Measurements from ENCODE around the gene BBS10. TPM values are rescaled to one million over a fixed set of nuclear protein-coding genes. Genes with fewer than 3 reads are reported as not detected.
"Not testable (repeated sequence)": the region's sequence is repeated elsewhere in the genome, so short reads cannot be mapped to it uniquely, and the experiment has no call there.

BBS10 gene
- total and polyA plus RNA-seq, 5 donors = 7.2 to 11.5 (median 9.8) TPM

- 100% methylated on average over 1 of the region's 1 CpG for WGBS
- H3K9me3 ChIP-seq (ENCODE audit: control insufficient read depth, low read length) = no peaks in the 10 kb centered on the region
- intact Hi-C loops (cut with DNase I) = no loop called here
Measured at GRCh38 chr12:76368230-76368629, 20.0 kb upstream of the BBS10 start.

GRCh38 chr12:76366163-76366562 is 17.9 kb upstream of the BBS10 start:
- Histone ChIP-seq H3K4me3 (ENCODE audit: low read length) (no peak overlapping the region), H3K9me3 (ENCODE audit: control insufficient read depth, low read length) (no peaks in the 10 kb centered on the region), H3K27me3 (ENCODE audit: control insufficient read depth, insufficient read depth) (no peaks in the 10 kb centered on the region), H3K27ac (ENCODE audit: low read length) (no peak overlapping the region), H3K4me1 (ENCODE audit: control insufficient read depth, insufficient read depth, low read length) (no peaks in the 10 kb centered on the region)
- intact Hi-C loops (cut with DNase I) = no loop called here
- DNase-seq = no peak
- no peak for ATAC-seq
- WGBS = 93% methylated on average over 1 of the region's 1 CpG

More at GRCh38 chr12:76368230-76368629, 20.0 kb upstream of the BBS10 start:
- H3K4me3 ChIP-seq (ENCODE audit: low read length) = no peak overlapping the region
- ATAC-seq = no peak
- H3K27ac ChIP-seq (ENCODE audit: low read length) = no peak overlapping the region
- H3K4me1 ChIP-seq (ENCODE audit: control insufficient read depth, insufficient read depth, low read length) = no peaks in the 10 kb centered on the region
- DNase-seq = no peak
- no peaks in the 10 kb centered on the region for H3K27me3 ChIP-seq (ENCODE audit: control insufficient read depth, insufficient read depth)

GRCh38 chr12:76364131-76364530 is 15.9 kb upstream of the BBS10 start:
- H3K4me1 ChIP-seq (ENCODE audit: control insufficient read depth, insufficient read depth, low read length); H3K9me3 ChIP-seq (ENCODE audit: control insufficient read depth, low read length); DNase-seq; H3K27me3 ChIP-seq (ENCODE audit: control insufficient read depth, insufficient read depth); intact Hi-C loops (cut with DNase I); H3K27ac ChIP-seq (ENCODE audit: low read length); ATAC-seq; H3K4me3 ChIP-seq (ENCODE audit: low read length): not testable (repeated sequence)
- 96% methylated on average over 5 of the region's 5 CpGs for WGBS

DNA sequence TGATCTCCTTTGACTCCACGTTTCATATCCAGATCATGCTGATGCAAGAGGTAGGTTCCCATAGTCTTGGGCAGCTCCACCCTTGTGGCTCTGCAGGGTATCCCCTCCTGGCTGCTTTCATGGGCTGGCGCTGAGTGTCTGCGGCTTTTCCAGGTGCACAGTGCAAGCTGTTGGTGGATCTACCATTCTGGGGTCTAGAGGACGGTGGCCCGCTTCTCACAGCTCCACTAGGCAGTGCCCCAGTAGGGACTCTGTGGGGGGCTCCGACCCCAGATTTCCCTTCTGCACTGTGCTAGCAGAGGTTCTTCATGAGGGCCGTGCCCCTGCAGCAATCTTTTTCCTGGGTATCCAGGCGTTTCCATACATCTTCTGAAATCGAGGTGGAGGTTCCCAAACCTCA is 12.1 kb upstream of the BBS10 start:
- Histone ChIP-seq H3K9me3 (ENCODE audit: control insufficient read depth, low read length) (no peaks in the 10 kb centered on the region), H3K27me3 (ENCODE audit: control insufficient read depth, insufficient read depth) (no peaks in the 10 kb centered on the region), H3K4me3 (ENCODE audit: low read length) (no peak overlapping the region), H3K27ac (ENCODE audit: low read length) (no peak overlapping the region), H3K4me1 (ENCODE audit: control insufficient read depth, insufficient read depth, low read length) (no peaks in the 10 kb centered on the region)
- WGBS = 96% methylated on average over 9 of the region's 9 CpGs
- ATAC-seq (no peak), DNase-seq (peak in 1 of 3 donors; percentile 37)
- intact Hi-C loops (cut with DNase I) = no loop called here

DNA sequence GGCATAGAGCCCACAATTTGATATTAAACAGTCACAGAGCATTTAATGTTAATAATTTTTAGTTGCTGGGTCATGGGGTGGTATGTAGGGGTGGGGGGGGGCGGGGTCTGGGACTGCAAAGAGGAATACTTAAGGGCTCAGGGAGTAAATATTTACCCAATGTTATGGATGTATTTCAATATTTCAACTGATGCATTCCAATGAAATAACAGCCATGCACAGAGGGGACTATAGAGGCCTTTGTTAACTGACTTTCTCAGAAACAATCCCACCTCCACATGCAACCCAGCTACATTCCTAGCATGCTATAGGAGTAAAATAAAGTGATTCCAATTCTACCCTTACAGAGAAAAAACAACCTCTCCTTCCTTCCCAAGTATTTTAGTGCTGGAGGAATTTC is 7.9 kb upstream of the BBS10 start:
- no peak overlapping the region for H3K27ac ChIP-seq (ENCODE audit: low read length)
- H3K4me1 ChIP-seq (ENCODE audit: control insufficient read depth, insufficient read depth, low read length) = no peaks in the 10 kb centered on the region
- intact Hi-C loops (cut with DNase I) = no loop called here
- DNase-seq (no peak), ATAC-seq (no peak)
- 94% methylated on average over 1 of the region's 1 CpG for WGBS
- H3K27me3 ChIP-seq (ENCODE audit: control insufficient read depth, insufficient read depth) = no peaks in the 10 kb centered on the region
- no peak overlapping the region for H3K4me3 ChIP-seq (ENCODE audit: low read length)
- H3K9me3 ChIP-seq (ENCODE audit: control insufficient read depth, low read length) = no peaks in the 10 kb centered on the region

GRCh38 chr12:76346798-76347420 is 1.3 kb downstream of the BBS10 start:
- H3K4me3 ChIP-seq (ENCODE audit: low read length) = peak overlapping the region; percentile 100
- 42% methylated on average over 4 of the region's 4 CpGs for WGBS
- ATAC-seq = peak; percentile 59 to 71
- H3K27me3 ChIP-seq (ENCODE audit: control insufficient read depth, insufficient read depth) = no peaks in the 10 kb centered on the region
- no peak overlapping the region for H3K27ac ChIP-seq (ENCODE audit: low read length)
- intact Hi-C loops (cut with DNase I) = loop anchor here in 3 of 4 donors (5.0 to 10.0 kb wide), 3 partner anchors 192 to 265 kb away; partner anchors contain the start of gene NAP1L1 (in 2 of the 3)
- DNase-seq = no peak
- no peaks in the 10 kb centered on the region for H3K9me3 ChIP-seq (ENCODE audit: control insufficient read depth, low read length)
- peaks cover 4% of the 10 kb centered on the region for H3K4me1 ChIP-seq (ENCODE audit: control insufficient read depth, insufficient read depth, low read length)

DNA sequence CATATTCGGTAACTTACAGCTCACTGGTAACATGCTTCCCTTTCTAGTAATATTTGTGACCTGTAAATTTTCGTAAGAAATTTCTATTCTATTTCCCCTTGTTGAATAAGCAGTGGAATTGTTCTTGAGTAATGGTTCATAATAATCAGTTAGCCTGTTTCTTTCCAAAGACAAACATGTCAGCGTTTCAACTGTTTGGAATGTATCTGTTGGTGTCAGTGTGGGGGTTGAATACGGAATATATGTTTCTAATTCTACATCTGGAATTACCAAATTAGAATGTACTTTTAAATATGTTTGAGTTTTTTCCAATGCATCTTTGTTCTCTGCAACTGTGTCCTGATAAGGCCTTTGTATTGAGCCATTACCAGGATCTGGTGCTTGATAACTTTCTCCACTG is 2.0 kb downstream of the BBS10 start:
- DNase-seq = no peak
- WGBS = 80% methylated on average over 4 of the region's 4 CpGs
- Histone ChIP-seq H3K9me3 (ENCODE audit: control insufficient read depth, low read length) (no peaks in the 10 kb centered on the region), H3K4me1 (ENCODE audit: control insufficient read depth, insufficient read depth, low read length) (peaks cover 5% of the 10 kb centered on the region), H3K27ac (ENCODE audit: low read length) (no peak overlapping the region), H3K4me3 (ENCODE audit: low read length) (no peak overlapping the region), H3K27me3 (ENCODE audit: control insufficient read depth, insufficient read depth) (no peaks in the 10 kb centered on the region)
- intact Hi-C loops (cut with DNase I) = loop anchor here in 3 of 4 donors (5.0 to 10.0 kb wide), 3 partner anchors 191 to 264 kb away; partner anchors contain the start of gene NAP1L1 (in 2 of the 3)
- ATAC-seq = no peak

DNA sequence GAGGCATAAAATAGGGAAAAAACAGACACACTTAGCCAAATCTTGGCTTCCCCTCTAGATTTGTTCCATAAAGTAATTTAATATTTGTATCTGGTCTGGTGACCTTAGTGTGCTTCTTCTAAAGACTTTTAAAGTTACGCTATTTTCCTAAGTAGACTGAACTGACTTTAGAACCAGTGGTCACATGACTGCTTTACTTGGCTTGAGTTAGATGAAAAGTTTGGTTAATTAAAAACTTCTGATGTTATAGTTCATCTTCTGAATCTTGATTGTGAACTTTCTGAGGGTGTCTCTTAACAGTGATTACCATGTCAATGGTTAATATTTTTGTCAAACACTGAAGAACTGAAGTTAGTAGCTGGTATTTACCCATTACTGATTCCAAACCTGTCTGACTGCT is 2.6 kb downstream of the BBS10 start:
- intact Hi-C loops (cut with DNase I) = loop anchor here in 3 of 4 donors (5.0 to 10.0 kb wide), 3 partner anchors 191 to 263 kb away; partner anchors contain the start of gene NAP1L1 (in 2 of the 3)
- ATAC-seq (no peak), DNase-seq (no peak)
- no peak overlapping the region for H3K4me3 ChIP-seq (ENCODE audit: low read length)
- H3K27me3 ChIP-seq (ENCODE audit: control insufficient read depth, insufficient read depth) = no peaks in the 10 kb centered on the region
- H3K9me3 ChIP-seq (ENCODE audit: control insufficient read depth, low read length) = no peaks in the 10 kb centered on the region
- peaks cover 5% of the 10 kb centered on the region for H3K4me1 ChIP-seq (ENCODE audit: control insufficient read depth, insufficient read depth, low read length)
- H3K27ac ChIP-seq (ENCODE audit: low read length) = no peak overlapping the region
- WGBS = 87% methylated on average over 1 of the region's 1 CpG

DNA sequence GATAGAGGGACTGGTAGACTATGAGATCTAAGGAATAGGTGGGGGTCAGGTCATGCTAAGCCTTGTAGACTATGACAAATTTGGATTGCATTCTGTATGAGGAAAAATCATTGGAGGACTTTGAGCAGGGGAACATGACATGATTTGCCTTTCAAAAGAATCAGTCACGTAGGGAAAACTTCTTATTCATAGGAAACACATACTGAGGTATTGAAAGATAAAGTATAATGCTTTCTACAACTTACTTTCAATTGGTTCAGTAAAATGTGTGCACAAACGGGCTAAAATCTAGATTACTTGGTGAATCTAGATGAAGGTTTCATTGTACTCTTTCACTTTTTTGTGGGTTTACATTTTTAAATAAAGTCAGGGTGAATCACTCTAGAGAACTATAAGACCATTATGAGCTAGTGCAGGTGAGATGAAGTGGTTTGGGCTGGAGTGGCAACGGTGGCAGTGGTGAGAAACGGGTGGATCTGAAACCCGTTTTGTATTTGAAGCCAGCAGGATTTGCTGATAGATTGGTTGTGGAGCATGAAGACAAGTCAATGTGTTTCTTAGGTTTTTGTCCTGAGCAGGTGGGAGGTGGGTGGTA is 6.7 kb downstream of the BBS10 start:
- intact Hi-C loops (cut with DNase I) = loop anchor here in 3 of 4 donors (10.0 kb wide), 2 partner anchors 187 to 257 kb away; partner anchors contain the start of gene NAP1L1 (in 1 of the 3)
- Histone ChIP-seq H3K4me1 (ENCODE audit: control insufficient read depth, insufficient read depth, low read length) (peaks cover 2% of the 10 kb centered on the region), H3K9me3 (ENCODE audit: control insufficient read depth, low read length) (no peaks in the 10 kb centered on the region), H3K4me3 (ENCODE audit: low read length) (no peak overlapping the region), H3K27me3 (ENCODE audit: control insufficient read depth, insufficient read depth) (no peaks in the 10 kb centered on the region), H3K27ac (ENCODE audit: low read length) (no peak overlapping the region)
- DNase-seq (no peak), ATAC-seq (no peak)
- 90% methylated on average over 5 of the region's 5 CpGs for WGBS

DNA sequence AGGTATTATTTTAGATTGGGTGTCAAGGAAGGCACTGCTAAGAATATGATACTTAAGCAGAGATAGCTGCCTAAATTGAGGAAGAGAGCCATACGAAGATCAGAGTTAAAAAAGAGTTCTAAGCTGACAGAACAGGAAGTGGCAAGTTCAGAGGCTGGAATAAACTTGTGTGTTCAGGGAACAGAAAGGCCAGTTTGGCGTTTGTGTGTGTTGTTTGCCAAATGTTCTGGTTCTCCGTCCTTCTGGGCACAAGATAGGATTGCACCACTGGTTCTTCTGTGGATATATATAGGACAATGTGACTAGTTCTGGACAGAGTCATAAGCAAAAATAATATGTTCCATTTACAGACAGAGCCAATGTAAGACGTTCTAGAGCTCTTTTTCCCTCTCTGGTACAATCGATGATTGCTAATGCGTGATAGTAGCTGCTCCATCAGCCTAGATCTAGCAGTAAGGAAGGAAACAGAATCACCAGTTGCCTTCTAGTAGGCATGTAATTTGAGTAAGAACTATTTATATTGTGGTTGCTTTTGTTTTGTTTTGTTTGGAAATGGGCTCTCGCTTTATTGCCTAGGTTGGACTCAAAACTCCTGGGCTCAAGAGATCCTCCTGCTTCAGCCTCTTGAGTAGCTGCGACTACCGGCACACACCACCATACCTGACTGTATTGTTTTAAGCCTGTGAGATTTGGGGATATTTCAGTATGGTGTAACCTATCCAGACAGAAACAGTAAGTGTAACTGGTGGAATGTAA is 7.4 kb downstream of the BBS10 start:
- DNase-seq (no peak), ATAC-seq (peak; percentile 55 to 59)
- Histone ChIP-seq H3K27me3 (ENCODE audit: control insufficient read depth, insufficient read depth) (no peaks in the 10 kb centered on the region), H3K4me3 (ENCODE audit: low read length) (no peak overlapping the region), H3K27ac (ENCODE audit: low read length) (peak overlapping the region; percentile 64), H3K4me1 (ENCODE audit: control insufficient read depth, insufficient read depth, low read length) (peaks cover 2% of the 10 kb centered on the region), H3K9me3 (ENCODE audit: control insufficient read depth, low read length) (no peaks in the 10 kb centered on the region)
- intact Hi-C loops (cut with DNase I) = loop anchor here in 3 of 4 donors (10.0 kb wide), 2 partner anchors 186 to 256 kb away; partner anchors contain the start of gene NAP1L1 (in 1 of the 3)
- WGBS = 70% methylated on average over 9 of the region's 9 CpGs

GRCh38 chr12:76337583-76337982 is 10.6 kb downstream of the BBS10 start:
- peaks cover 2% of the 10 kb centered on the region for H3K4me1 ChIP-seq (ENCODE audit: control insufficient read depth, insufficient read depth, low read length)
- H3K9me3 ChIP-seq (ENCODE audit: control insufficient read depth, low read length) = no peaks in the 10 kb centered on the region
- DNase-seq = no peak
- intact Hi-C loops (cut with DNase I) = no loop called here
- WGBS = 58% methylated on average over 3 of the region's 3 CpGs
- no peak overlapping the region for H3K27ac ChIP-seq (ENCODE audit: low read length)
- H3K4me3 ChIP-seq (ENCODE audit: low read length) = no peak overlapping the region
- no peaks in the 10 kb centered on the region for H3K27me3 ChIP-seq (ENCODE audit: control insufficient read depth, insufficient read depth)
- ATAC-seq = no peak

Data from right cardiac atrium (tissue), 5 donors.